ENCODE results near the gene GPR52.
"Not testable (repeated sequence)": the region's sequence is repeated elsewhere in the genome, so short reads cannot be mapped to it uniquely, and the experiment has no call there.

The GPR52 gene

GRCh38 chr1:174447866-174448530, at the start of gene GPR52:
TSS of gene GPR52 (plus strand) at chr1:174447964. CDS start at chr1:174448112, 148 bp downstream.
- DNase-seq (ENCODE audit: low read depth in 2 of 2), result no peak

GRCh38 chr1:174398246-174398645, 49.5 kb upstream of the GPR52 start:
- no peak for DNase-seq (ENCODE audit: low read depth in 2 of 2)

GRCh38 chr1:174399211-174399610, 48.6 kb upstream of the GPR52 start:
- DNase-seq (ENCODE audit: low read depth in 2 of 2), result no peak

GRCh38 chr1:174401075-174401474, 46.7 kb upstream of the GPR52 start:
- DNase-seq (ENCODE audit: low read depth in 2 of 2), result no peak

GRCh38 chr1:174405219-174405618, 42.5 kb upstream of the GPR52 start:
- DNase-seq (ENCODE audit: low read depth in 2 of 2), result no peak

GRCh38 chr1:174406421-174406820, 41.3 kb upstream of the GPR52 start:
- DNase-seq (ENCODE audit: low read depth in 2 of 2), result no peak

- no peak for DNase-seq (ENCODE audit: low read depth in 2 of 2)
Observed at GRCh38 chr1:174407665-174408064, 40.1 kb upstream of the GPR52 start.

- DNase-seq (ENCODE audit: low read depth in 2 of 2), result no peak
Observed at GRCh38 chr1:174408146-174408545, 39.6 kb upstream of the GPR52 start.

GRCh38 chr1:174409801-174410200, 38.0 kb upstream of the GPR52 start:
- DNase-seq (ENCODE audit: low read depth in 2 of 2), result not testable (repeated sequence)

- no peak for DNase-seq (ENCODE audit: low read depth in 2 of 2)
Observed at GRCh38 chr1:174413632-174414031, 34.1 kb upstream of the GPR52 start.

- DNase-seq (ENCODE audit: low read depth in 2 of 2), result no peak
Observed at GRCh38 chr1:174414203-174414602, 33.6 kb upstream of the GPR52 start.

GRCh38 chr1:174415506-174415905, 32.3 kb upstream of the GPR52 start:
- DNase-seq (ENCODE audit: low read depth in 2 of 2), result no peak

GRCh38 chr1:174417921-174418320, 29.8 kb upstream of the GPR52 start:
- no peak for DNase-seq (ENCODE audit: low read depth in 2 of 2)

GRCh38 chr1:174425121-174425520, 22.6 kb upstream of the GPR52 start:
- no peak for DNase-seq (ENCODE audit: low read depth in 2 of 2)

- DNase-seq (ENCODE audit: low read depth in 2 of 2), result no peak
Observed at GRCh38 chr1:174426153-174426552, 21.6 kb upstream of the GPR52 start.

GRCh38 chr1:174428033-174428432, 19.7 kb upstream of the GPR52 start:
- DNase-seq (ENCODE audit: low read depth in 2 of 2), result no peak

GRCh38 chr1:174428739-174429138, 19.0 kb upstream of the GPR52 start:
- DNase-seq (ENCODE audit: low read depth in 2 of 2), result no peak

- no peak for DNase-seq (ENCODE audit: low read depth in 2 of 2)
Observed at GRCh38 chr1:174433451-174433850, 14.3 kb upstream of the GPR52 start.

GRCh38 chr1:174445351-174445750, 2.4 kb upstream of the GPR52 start:
- no peak for DNase-seq (ENCODE audit: low read depth in 2 of 2)

GRCh38 chr1:174445817-174446216, 1.9 kb upstream of the GPR52 start:
- DNase-seq (ENCODE audit: low read depth in 2 of 2), result no peak

GRCh38 chr1:174448531-174448883, 743 bp downstream of the GPR52 start:
- DNase-seq (ENCODE audit: low read depth in 2 of 2), result no peak

GRCh38 chr1:174448974-174449373, 1.2 kb downstream of the GPR52 start:
- DNase-seq (ENCODE audit: low read depth in 2 of 2), result no peak

- no peak for DNase-seq (ENCODE audit: low read depth in 2 of 2)
Observed at GRCh38 chr1:174451408-174451807, 3.6 kb downstream of the GPR52 start.

- DNase-seq (ENCODE audit: low read depth in 2 of 2), result no peak
Observed at GRCh38 chr1:174465855-174466254, 18.1 kb downstream of the GPR52 start.

All from stimulated activated CD4-positive, alpha-beta T cell treated with anti-CD3 and anti-CD28 coated beads, Interleukin-1b, Interleukin-23, amount 100 ng/mL, for 4 hours (primary cell).